BJ (cell line): ENCODE results near the gene FAM131A. TPM values are rescaled to one million over a fixed set of nuclear protein-coding genes. Genes with fewer than 3 reads are reported as not detected.

Experiments
- CTCF ChIA-PET: fragments of 350-600 bp; formaldehyde crosslinking; extraction: SDS; loops from one replicate; lab custom pipeline; 2021; ENCODE audit warnings: antibody characterized with exemption, inconsistent platforms; lab: Yijun Ruan, JAX
- POLR2A ChIA-PET: fragments of 300-600 bp; sonication (Branson Sonifier 250); formaldehyde crosslinking; extraction: SDS; loops from one replicate; lab custom pipeline; 2021; ENCODE audit warnings: antibody characterized with exemption; lab: Charles Lee
- DNase-seq: peaks from one replicate; pipeline ENCODE4 v3.0.0-alpha.2; 2011; ENCODE audit warnings: low read depth
- H3K27me3 ChIP-seq: 2 replicates; pipeline ENCODE4 v1.6.0; 2011; ENCODE audit warnings: low read length; ENCODE audit not compliant: control insufficient read depth, insufficient read depth
- H3K36me3 ChIP-seq: 2 replicates; pipeline ENCODE4 v1.5.1; 2011; ENCODE audit warnings: low read length; ENCODE audit not compliant: control insufficient read depth, insufficient read depth
- H3K4me3 ChIP-seq: 2 replicates; pipeline ENCODE4 v1.5.1; 2011; ENCODE audit warnings: low read depth, mild to moderate bottlenecking, control low read depth, low read length
- polyA plus RNA-seq: library from polyadenylated mRNA; depleted of rRNA; stranded (reverse); fragments of >200 nt; gene quantifications from 2 replicates; pipeline ENCODE4 v1.2.3, GENCODE V29; 2011; rRNA removed
- small RNA-seq: library from RNA; depleted of rRNA; stranded (forward); fragments of <200 nt; gene quantifications from one replicate; pipeline ENCODE3, GENCODE V24; 2012; ENCODE audit warnings: low replicate concordance, low read depth; ENCODE audit not compliant: insufficient read length
- TF ChIP-seq, protein P1 (sequence below): IDR thresholded peaks from 2 replicates; pipeline ENCODE4 v1.5.1; 2011; ENCODE audit warnings: low read depth, mild to moderate bottlenecking, control low read depth, inconsistent platforms, low read length, moderate library complexity; ENCODE audit not compliant: insufficient read depth

The FAM131A gene
- polyA plus RNA-seq, 1 experiment, result 9.3 TPM

DNA sequence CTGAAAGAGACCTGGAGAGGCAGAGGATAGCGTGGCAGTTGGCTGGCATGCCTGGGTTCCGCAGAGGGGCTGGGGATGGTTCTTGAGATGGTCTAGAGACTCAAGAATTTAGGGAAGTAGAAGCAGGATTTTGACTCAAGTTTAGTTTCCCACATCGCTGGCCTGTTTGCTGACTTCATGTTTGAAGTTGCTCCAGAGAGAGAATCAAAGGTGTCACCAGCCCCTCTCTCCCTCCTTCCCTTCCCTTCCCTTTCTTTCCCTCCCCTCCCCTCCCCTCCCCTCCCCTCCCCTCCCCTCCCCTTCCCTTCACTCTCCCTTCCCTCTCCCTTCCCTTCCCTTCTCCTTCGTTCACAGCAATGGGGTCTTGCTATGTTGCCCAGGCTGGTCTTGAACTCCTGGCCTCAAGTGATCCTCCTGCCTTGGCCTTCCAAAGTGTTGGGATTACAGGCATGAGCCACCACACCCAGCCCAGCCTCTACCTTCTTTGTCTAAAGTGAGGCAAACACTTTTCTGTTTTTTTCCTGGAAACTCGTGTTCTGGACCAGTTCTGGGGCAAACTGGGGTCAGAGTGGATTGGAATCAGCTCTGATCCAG is 52.6 kb downstream of the FAM131A start:
- Histone ChIP-seq H3K36me3 (no peaks in the 10 kb centered on the region), H3K27me3 (peaks cover 4% of the 10 kb centered on the region), H3K4me3 (no peak overlapping the region)
- TF ChIP-seq, protein P1, sequence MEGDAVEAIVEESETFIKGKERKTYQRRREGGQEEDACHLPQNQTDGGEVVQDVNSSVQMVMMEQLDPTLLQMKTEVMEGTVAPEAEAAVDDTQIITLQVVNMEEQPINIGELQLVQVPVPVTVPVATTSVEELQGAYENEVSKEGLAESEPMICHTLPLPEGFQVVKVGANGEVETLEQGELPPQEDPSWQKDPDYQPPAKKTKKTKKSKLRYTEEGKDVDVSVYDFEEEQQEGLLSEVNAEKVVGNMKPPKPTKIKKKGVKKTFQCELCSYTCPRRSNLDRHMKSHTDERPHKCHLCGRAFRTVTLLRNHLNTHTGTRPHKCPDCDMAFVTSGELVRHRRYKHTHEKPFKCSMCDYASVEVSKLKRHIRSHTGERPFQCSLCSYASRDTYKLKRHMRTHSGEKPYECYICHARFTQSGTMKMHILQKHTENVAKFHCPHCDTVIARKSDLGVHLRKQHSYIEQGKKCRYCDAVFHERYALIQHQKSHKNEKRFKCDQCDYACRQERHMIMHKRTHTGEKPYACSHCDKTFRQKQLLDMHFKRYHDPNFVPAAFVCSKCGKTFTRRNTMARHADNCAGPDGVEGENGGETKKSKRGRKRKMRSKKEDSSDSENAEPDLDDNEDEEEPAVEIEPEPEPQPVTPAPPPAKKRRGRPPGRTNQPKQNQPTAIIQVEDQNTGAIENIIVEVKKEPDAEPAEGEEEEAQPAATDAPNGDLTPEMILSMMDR, result no peak
- CTCF ChIA-PET, result interaction anchor here (0.6 to 1.4 kb wide), 6 partner anchors 9 to 124 kb away, joined by 3 to 5 read pairs (median 4); no protein-coding TSS in a partner anchor
- no peak for DNase-seq
- POLR2A ChIA-PET, result no interaction called here

DNA sequence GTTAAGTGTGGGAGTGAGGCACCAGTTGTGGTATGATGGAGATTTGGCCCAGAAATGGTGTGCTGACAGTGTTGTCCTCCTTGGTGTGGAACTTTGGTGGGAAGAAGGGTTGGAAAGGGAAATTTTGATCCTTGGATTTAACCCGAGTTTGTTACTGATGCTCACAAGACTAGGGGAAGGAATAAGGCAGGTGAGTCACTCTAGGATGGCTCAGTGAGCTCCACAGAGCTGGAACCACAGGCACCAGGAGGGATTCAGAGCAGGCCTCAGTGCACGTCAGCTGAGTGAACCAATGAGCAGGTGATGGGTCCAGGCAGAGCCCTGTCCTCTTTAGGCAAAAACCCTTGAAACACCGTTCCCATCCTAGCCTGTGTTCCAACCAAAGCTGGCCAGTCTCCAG is 53.9 kb downstream of the FAM131A start:
- Histone ChIP-seq H3K36me3 (no peaks in the 10 kb centered on the region), H3K4me3 (no peak overlapping the region), H3K27me3 (peaks cover 4% of the 10 kb centered on the region)
- POLR2A ChIA-PET, result no interaction called here
- DNase-seq, result no peak
- TF ChIP-seq, protein P1, result no peak
- CTCF ChIA-PET, result interaction anchor here (0.9 to 1.2 kb wide), 3 partner anchors 8 to 122 kb away, joined by 3 to 5 read pairs (median 4); no protein-coding TSS in a partner anchor

DNA sequence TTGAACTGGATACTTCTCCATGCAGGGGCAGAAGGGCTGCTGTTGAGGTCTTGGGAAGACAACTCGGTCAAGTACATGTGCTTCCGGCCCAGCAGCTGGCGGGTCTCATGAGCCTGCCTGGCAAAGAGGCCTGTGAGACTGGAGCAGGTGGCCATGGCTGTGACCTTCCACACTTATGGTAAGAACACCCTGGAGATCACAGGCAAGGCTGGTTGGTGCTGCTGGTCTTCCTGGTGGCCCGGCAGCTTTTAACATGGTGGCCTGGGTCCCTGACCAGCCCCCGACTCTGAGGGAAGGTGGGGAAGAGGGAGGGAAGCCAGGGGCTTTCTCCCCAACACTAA is 57.9 kb downstream of the FAM131A start:
- DNase-seq, result no peak
- TF ChIP-seq, protein P1, result no peak
- ChIA-PET CTCF (interaction anchor here (0.9 to 1.7 kb wide), 2 partner anchors 24 to 71 kb away, joined by 3 to 9 read pairs; no protein-coding TSS in a partner anchor), POLR2A (no interaction called here)
- Histone ChIP-seq H3K4me3 (no peak overlapping the region), H3K27me3 (peaks cover 1% of the 10 kb centered on the region), H3K36me3 (no peaks in the 10 kb centered on the region)

Small RNA genes within 50 kb of the gene (small RNA-seq; reads per million reads assigned to genes)
- gene SNORD66, result 265 reads per million, percentile 94 among the genes with 10 or more reads in this experiment

Other genes with a start within 250 kb of the FAM131A start
- gene HTR3E, start 240.5 kb upstream of the FAM131A start, polyA plus RNA-seq, result not detected in 2 replicates
- gene EIF2B5, start 202.2 kb upstream of the FAM131A start, polyA plus RNA-seq, result 31.0 and 32.9 TPM in 2 replicates
- 24.4 and 33.9 TPM in 2 replicates for gene DVL3, start 182.2 kb upstream of the FAM131A start, polyA plus RNA-seq
- 1,059 and 1,761 TPM in 2 replicates for gene AP2M1, start 162.7 kb upstream of the FAM131A start, polyA plus RNA-seq
- 65.2 and 82.8 TPM in 2 replicates for gene ABCF3, start 151.4 kb upstream of the FAM131A start, polyA plus RNA-seq
- gene VWA5B2, start 108.0 kb upstream of the FAM131A start, polyA plus RNA-seq, result not detected in 2 replicates
- gene ALG3, start 88.6 kb upstream of the FAM131A start, polyA plus RNA-seq, result 51.4 and 68.9 TPM in 2 replicates
- gene EEF1AKMT4, start 87.9 kb upstream of the FAM131A start, polyA plus RNA-seq, result 5.6 and 7.3 TPM in 2 replicates
- gene CAMK2N2, start 76.0 kb upstream of the FAM131A start, polyA plus RNA-seq, result 0.17 and 0.28 TPM in 2 replicates
- not detected in 2 replicates for gene ECE2, start 61.6 kb upstream of the FAM131A start, polyA plus RNA-seq
- gene PSMD2, start 38.4 kb upstream of the FAM131A start, polyA plus RNA-seq, result 262 and 330 TPM in 2 replicates
- 222 and 370 TPM in 2 replicates for gene EIF4G1, start 23.0 kb upstream of the FAM131A start, polyA plus RNA-seq
- gene CLCN2, start 24.0 kb downstream of the FAM131A start, polyA plus RNA-seq, result 1.6 and 2.6 TPM in 2 replicates
- 72.0 and 93.6 TPM in 2 replicates for gene POLR2H, start 24.1 kb downstream of the FAM131A start, polyA plus RNA-seq
- gene THPO, start 40.6 kb downstream of the FAM131A start, polyA plus RNA-seq, result 0.20 and 0.36 TPM in 2 replicates
- 0.83 and 1.5 TPM in 2 replicates for gene CHRD, start 42.5 kb downstream of the FAM131A start, polyA plus RNA-seq
- 1.1 and 3.3 TPM in 2 replicates for gene EPHB3, start 224.2 kb downstream of the FAM131A start, polyA plus RNA-seq